ENCODE results near the gene CLCN4. TPM values are rescaled to one million over a fixed set of nuclear protein-coding genes. Genes with fewer than 3 reads are reported as not detected.

The CLCN4 gene
- total and polyA plus RNA-seq, 8 donors = 0.35 to 22.3 (median 2.7) TPM; not detected in 1

DNA sequence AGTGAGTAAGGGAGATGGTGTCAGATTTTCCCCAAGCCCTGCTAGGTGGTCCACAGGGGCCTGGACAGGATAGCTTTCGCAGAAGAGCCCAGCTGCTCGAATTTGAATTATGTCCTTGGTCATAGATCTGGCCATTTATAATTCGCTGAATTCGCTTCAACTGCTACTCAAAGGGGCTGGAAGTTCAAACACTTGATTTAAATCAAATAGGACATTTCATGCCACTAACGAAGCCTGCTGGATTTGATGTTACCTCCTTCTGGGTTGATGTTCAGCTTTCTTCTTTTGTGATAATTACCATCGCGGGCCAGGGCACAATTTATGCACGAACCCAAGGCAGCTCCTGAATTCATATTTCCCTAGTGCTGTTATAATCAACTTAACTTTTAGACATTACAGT, 67.0 kb downstream of the CLCN4 start:
- intact Hi-C loops (cut with DNase I; ENCODE audit: low total_unique reads) = no loop called here
- peaks cover 0 to 3% (median 0%) of the 10 kb centered on the region in 3 donors for H3K27me3 ChIP-seq
- H3K9me3 ChIP-seq = peaks cover 0 to 10% (median 0%) of the 10 kb centered on the region in 4 donors
- H3K36me3 ChIP-seq = no peaks in the 10 kb centered on the region
- H3K27ac ChIP-seq = no peak overlapping the region
- no peak for DNase-seq
- H3K4me1 ChIP-seq = no peaks in the 10 kb centered on the region
- 79 to 93% (median 91%) methylated on average over 8 of the region's 8 CpGs for WGBS, 5 donors
- no peak overlapping the region for H3K4me3 ChIP-seq
- TF ChIP-seq POLR2A (IDR thresholded peaks at IDR 0.05) (no peak), EP300 (IDR thresholded peaks at IDR 0.05) (no peak), POLR2AphosphoS5 (IDR thresholded peaks at IDR 0.05) (no peak)
- TF ChIP-seq, protein P1, sequence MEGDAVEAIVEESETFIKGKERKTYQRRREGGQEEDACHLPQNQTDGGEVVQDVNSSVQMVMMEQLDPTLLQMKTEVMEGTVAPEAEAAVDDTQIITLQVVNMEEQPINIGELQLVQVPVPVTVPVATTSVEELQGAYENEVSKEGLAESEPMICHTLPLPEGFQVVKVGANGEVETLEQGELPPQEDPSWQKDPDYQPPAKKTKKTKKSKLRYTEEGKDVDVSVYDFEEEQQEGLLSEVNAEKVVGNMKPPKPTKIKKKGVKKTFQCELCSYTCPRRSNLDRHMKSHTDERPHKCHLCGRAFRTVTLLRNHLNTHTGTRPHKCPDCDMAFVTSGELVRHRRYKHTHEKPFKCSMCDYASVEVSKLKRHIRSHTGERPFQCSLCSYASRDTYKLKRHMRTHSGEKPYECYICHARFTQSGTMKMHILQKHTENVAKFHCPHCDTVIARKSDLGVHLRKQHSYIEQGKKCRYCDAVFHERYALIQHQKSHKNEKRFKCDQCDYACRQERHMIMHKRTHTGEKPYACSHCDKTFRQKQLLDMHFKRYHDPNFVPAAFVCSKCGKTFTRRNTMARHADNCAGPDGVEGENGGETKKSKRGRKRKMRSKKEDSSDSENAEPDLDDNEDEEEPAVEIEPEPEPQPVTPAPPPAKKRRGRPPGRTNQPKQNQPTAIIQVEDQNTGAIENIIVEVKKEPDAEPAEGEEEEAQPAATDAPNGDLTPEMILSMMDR (IDR thresholded peaks at IDR 0.05) = no peak

DNA sequence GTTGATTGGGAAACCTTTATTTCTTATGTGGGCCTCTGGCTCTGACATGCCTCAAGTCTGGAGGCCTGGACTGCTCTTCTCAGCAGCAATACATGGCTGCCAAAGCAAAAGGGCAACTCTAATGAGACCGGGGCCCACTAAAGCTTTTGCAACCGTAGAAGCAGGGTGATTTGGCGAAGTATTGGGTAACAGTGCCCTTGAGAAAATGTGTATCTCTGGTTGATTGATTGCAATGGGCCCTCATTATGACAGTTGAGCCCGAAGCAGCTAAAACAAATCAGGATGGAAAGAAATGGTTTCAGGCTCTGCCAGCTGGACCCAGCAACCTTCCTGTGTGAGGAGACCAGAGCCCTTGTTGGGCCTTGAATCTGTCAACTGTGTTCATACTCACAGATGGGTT, 73.4 kb downstream of the CLCN4 start:
- intact Hi-C loops (cut with DNase I; ENCODE audit: low total_unique reads) = no loop called here
- Histone ChIP-seq H3K4me3 (no peak overlapping the region), H3K36me3 (no peaks in the 10 kb centered on the region), H3K4me1 (no peaks in the 10 kb centered on the region), H3K27ac (no peak overlapping the region), H3K9me3 (peaks cover 0 to 3% (median 0%) of the 10 kb centered on the region in 4 donors), H3K27me3 (peaks cover 0 to 6% (median 0%) of the 10 kb centered on the region in 3 donors)
- TF ChIP-seq EP300 (IDR thresholded peaks at IDR 0.05) = no peak
- no peak for TF ChIP-seq POLR2AphosphoS5 (IDR thresholded peaks at IDR 0.05)
- TF ChIP-seq, protein P1 (IDR thresholded peaks at IDR 0.05) = no peak
- no peak for TF ChIP-seq POLR2A (IDR thresholded peaks at IDR 0.05)
- DNase-seq = no peak
- WGBS, 5 donors = 63 to 91% (median 75%) methylated on average over 4 of the region's 4 CpGs

DNA sequence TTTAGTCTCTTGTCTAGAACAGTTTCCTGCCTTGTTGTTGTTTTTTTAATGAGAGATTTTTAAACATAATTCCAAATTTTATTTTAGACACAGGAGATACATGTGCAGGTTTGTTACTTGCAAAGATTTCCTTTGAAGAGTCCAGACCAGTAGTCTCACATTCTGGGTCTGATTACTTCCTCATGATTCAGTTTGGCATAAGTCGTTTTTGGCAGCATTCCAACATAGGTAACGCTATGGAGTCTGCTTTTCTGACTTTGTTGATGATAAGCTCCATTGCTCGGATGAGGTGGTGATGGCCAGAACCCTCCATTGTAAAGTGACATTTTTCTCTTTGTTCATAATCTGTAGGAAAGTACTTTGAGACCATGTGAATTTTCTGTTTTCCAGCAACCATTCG, 74.7 kb downstream of the CLCN4 start:
- no peaks in the 10 kb centered on the region for H3K36me3 ChIP-seq
- intact Hi-C loops (cut with DNase I; ENCODE audit: low total_unique reads) = no loop called here
- peaks cover 0 to 6% (median 0%) of the 10 kb centered on the region in 3 donors for H3K27me3 ChIP-seq
- no peaks in the 10 kb centered on the region for H3K9me3 ChIP-seq
- WGBS, 5 donors = 36 to 53% (median 46%) methylated on average over 4 of the region's 4 CpGs
- no peaks in the 10 kb centered on the region for H3K4me1 ChIP-seq
- no peak for TF ChIP-seq POLR2A (IDR thresholded peaks at IDR 0.05)
- TF ChIP-seq POLR2AphosphoS5 (IDR thresholded peaks at IDR 0.05) = no peak
- TF ChIP-seq, protein P1 (IDR thresholded peaks at IDR 0.05) = no peak
- TF ChIP-seq EP300 (IDR thresholded peaks at IDR 0.05) = no peak
- DNase-seq = no peak
- H3K27ac ChIP-seq = no peak overlapping the region
- H3K4me3 ChIP-seq = no peak overlapping the region

DNA sequence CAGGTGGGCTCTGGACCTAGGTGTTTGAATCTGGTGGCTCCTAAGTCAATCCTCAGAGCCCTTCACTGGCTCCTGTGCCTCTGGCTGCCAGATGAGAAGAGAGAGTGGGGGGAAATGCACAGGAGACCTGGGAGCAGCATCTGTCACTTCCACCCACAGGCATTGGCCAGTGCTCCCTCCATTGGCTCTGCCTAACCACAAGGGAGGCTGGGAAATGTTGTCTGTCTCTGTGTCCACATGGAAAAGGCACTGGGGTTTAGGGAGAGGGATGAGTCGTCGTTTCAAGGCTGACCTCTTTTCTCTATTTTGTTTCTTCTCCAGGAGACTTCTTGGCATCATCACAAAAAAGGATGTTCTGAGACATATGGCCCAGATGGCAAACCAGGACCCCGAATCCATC, 76.4 kb downstream of the CLCN4 start:
- Histone ChIP-seq H3K4me3 (no peak overlapping the region), H3K36me3 (no peaks in the 10 kb centered on the region), H3K9me3 (no peaks in the 10 kb centered on the region), H3K27ac (no peak overlapping the region), H3K4me1 (no peaks in the 10 kb centered on the region), H3K27me3 (peaks cover 0 to 7% (median 0%) of the 10 kb centered on the region in 3 donors)
- WGBS, 5 donors = 59 to 84% (median 75%) methylated on average over 3 of the region's 3 CpGs
- intact Hi-C loops (cut with DNase I; ENCODE audit: low total_unique reads) = no loop called here
- TF ChIP-seq, protein P1 (IDR thresholded peaks at IDR 0.05) = no peak
- TF ChIP-seq EP300 (IDR thresholded peaks at IDR 0.05) (no peak), POLR2A (IDR thresholded peaks at IDR 0.05) (no peak), POLR2AphosphoS5 (IDR thresholded peaks at IDR 0.05) (no peak)
- DNase-seq = no peak

All from stomach (tissue), 9 donors.